ENCODE data around the gene ZNF638. TPM values are rescaled to one million over a fixed set of nuclear protein-coding genes. Genes with fewer than 3 reads are reported as not detected.
"Not testable (repeated sequence)": the region's sequence is repeated elsewhere in the genome, so short reads cannot be mapped to it uniquely, and the experiment has no call there.

The ZNF638 gene
- polyA plus RNA-seq (ENCODE audit: low read depth in 6 of 6), result 10 to 100 TPM; 34.9 to 80.2 (median 50.9) TPM

GRCh38 chr2:71331581-71332434 is at the start of gene ZNF638:
ZNF638 (plus strand) TSS chr2:71331782; CDS start chr2:71348955, 17,173 bp downstream.
- peaks cover 5 to 16% of the 10 kb centered on the region in 2 donors for H3K36me3 Mint-ChIP-seq
- peak within 1 kb of the TSS; percentile 89 to 100 (median 100) for H3K4me3 Mint-ChIP-seq
- no peaks in the 10 kb centered on the region for H3K27me3 Mint-ChIP-seq
- peak; percentile 93 for ATAC-seq (ENCODE audit: low read depth in 2 of 2)
- DNase-seq, result peak; percentile 91
- H3K9me3 Mint-ChIP-seq, result no peaks in the 10 kb centered on the region
- peak within 1 kb of the TSS; percentile 98 to 100 (median 100) for H3K27ac Mint-ChIP-seq
- peaks cover 18 to 46% (median 36%) of the 10 kb centered on the region in 3 donors for H3K4me1 Mint-ChIP-seq

DNA sequence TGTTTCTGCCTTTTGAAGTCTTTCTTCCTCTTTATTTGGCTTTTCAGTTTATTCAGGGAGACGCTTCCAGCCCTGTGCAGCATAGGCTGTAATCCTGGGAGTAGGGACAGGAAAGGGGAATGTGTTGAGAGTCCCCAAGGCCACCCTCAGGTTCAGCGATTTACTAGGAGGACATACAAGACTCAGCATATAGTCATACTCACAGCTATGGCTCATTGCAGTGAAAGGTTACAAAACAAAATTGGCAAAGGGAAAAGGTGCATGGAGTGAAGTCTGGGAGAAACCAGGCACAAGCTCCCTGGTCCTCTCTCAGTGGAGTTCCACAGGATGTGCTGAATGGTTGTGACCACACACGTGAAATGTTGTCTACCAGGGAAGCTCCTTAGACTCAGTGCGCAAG is 49.6 kb upstream of the ZNF638 start:
- peaks cover 10 to 33% (median 28%) of the 10 kb centered on the region in 3 donors for H3K27me3 Mint-ChIP-seq
- peaks cover 9 to 14% (median 11%) of the 10 kb centered on the region in 3 donors for H3K4me1 Mint-ChIP-seq

DNA sequence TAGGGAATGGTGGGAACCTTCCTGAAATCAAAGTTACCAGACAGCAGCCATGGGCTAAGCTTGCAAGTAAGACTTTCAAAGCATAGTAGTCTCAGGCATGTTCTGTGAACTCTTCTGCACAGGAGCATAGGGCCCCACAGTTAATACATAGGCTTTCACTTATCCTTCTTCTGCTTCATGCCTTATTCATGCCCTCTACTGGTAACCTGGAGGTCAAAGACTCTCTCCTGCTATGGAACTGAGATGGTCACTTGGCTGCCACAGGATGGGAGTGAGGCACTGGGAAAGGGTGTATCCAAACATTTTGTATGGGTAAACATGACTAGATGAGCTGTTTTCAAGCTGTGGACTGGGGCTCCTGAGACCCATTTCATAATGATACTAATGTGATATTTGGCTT is 49.1 kb upstream of the ZNF638 start:
- Mint-ChIP-seq H3K27me3 (peaks cover 10 to 30% (median 27%) of the 10 kb centered on the region in 3 donors), H3K36me3 (no peaks in the 10 kb centered on the region), H3K4me3 (no peak overlapping the region), H3K4me1 (peaks cover 5 to 9% (median 6%) of the 10 kb centered on the region in 3 donors), H3K9me3 (no peaks in the 10 kb centered on the region), H3K27ac (no peak overlapping the region)
- ATAC-seq (ENCODE audit: low read depth in 2 of 2) (no peak), DNase-seq (no peak)

More for the DNA sequence above, 49.6 kb upstream of the ZNF638 start:
- Mint-ChIP-seq H3K27ac (no peak overlapping the region), H3K36me3 (no peaks in the 10 kb centered on the region), H3K9me3 (no peaks in the 10 kb centered on the region), H3K4me3 (no peak overlapping the region)
- DNase-seq (no peak), ATAC-seq (ENCODE audit: low read depth in 2 of 2) (no peak)

DNA sequence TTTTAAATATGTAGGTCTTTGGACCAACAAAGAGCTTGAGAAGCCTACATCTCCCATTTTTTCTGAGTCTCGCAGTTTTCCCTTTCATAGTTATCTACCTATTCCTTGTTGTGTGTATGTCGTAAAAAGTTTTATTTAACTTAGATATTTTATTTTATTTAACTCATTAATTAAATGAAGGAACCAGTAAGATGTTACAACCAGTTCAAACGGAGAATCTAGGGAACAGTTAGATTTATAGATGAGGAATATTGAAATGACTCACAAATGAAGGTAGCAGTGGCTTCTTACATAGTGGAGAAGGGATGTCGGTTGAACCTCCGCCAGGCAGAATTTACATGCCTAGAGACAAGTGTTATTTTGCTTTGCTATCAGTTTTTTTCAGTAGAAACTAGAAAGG is 48.5 kb upstream of the ZNF638 start:
- H3K27me3 Mint-ChIP-seq, result peaks cover 10 to 23% (median 20%) of the 10 kb centered on the region in 3 donors
- no peaks in the 10 kb centered on the region for H3K9me3 Mint-ChIP-seq
- ATAC-seq (ENCODE audit: low read depth in 2 of 2), result no peak
- no peak overlapping the region for H3K4me3 Mint-ChIP-seq
- DNase-seq, result no peak
- no peak overlapping the region for H3K27ac Mint-ChIP-seq
- no peaks in the 10 kb centered on the region for H3K36me3 Mint-ChIP-seq
- peaks cover 0 to 2% (median 0%) of the 10 kb centered on the region in 3 donors for H3K4me1 Mint-ChIP-seq

GRCh38 chr2:71285706-71286105 is 45.9 kb upstream of the ZNF638 start:
- DNase-seq (no peak), ATAC-seq (ENCODE audit: low read depth in 2 of 2) (no peak)
- Mint-ChIP-seq H3K36me3 (no peaks in the 10 kb centered on the region), H3K4me3 (no peak overlapping the region), H3K27ac (no peak overlapping the region), H3K4me1 (no peaks in the 10 kb centered on the region), H3K27me3 (peaks cover 5 to 15% (median 12%) of the 10 kb centered on the region in 3 donors), H3K9me3 (no peaks in the 10 kb centered on the region)

DNA sequence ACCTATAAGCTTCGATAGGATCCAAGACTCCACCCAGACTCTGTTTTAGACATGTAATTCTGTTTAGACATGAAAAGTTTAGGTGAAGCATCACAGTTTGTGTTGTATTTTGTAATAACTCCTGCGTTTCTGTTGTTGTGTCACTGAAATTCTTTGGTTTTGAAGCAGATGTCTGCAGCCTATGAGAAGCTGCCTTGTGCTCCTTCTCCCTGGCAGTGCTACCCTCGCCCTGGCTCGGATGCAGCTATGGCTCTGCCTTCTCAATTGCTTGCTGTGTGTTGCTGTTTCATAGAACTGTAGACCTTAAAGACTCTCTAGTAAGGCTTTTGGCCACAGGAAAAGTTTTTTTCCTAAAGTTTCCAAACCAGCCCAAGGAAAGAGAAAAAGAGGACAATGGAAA is 40.2 kb upstream of the ZNF638 start:
- no peak for DNase-seq
- no peaks in the 10 kb centered on the region for H3K4me1 Mint-ChIP-seq
- H3K36me3 Mint-ChIP-seq, result no peaks in the 10 kb centered on the region
- H3K9me3 Mint-ChIP-seq, result no peaks in the 10 kb centered on the region
- H3K27me3 Mint-ChIP-seq, result no peaks in the 10 kb centered on the region
- no peak overlapping the region for H3K4me3 Mint-ChIP-seq
- no peak for ATAC-seq (ENCODE audit: low read depth in 2 of 2)
- H3K27ac Mint-ChIP-seq, result no peak overlapping the region

DNA sequence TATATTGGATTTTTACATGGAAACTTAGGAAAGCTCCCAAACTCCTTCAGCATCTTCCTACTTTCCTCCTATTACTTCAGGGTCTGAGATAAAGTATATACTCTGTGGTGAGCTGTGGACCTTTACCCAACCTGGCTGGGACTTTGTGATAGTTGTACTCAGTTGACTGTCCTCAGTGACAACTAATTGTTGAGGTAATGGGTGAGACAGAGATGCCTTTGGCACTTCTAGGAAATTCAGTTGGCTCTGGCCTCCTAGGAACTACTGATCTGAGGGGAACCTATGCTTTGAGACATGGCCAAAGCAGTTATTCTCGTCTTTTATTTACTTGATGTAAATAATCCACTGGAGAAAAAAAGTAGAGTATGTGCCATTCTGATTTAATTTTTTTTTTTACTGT is 39.4 kb upstream of the ZNF638 start:
- ATAC-seq (ENCODE audit: low read depth in 2 of 2) (no peak), DNase-seq (no peak)
- no peaks in the 10 kb centered on the region for H3K36me3 Mint-ChIP-seq
- H3K4me3 Mint-ChIP-seq, result no peak overlapping the region
- H3K27ac Mint-ChIP-seq, result no peak overlapping the region
- H3K4me1 Mint-ChIP-seq, result no peaks in the 10 kb centered on the region
- no peaks in the 10 kb centered on the region for H3K27me3 Mint-ChIP-seq
- H3K9me3 Mint-ChIP-seq, result no peaks in the 10 kb centered on the region

DNA sequence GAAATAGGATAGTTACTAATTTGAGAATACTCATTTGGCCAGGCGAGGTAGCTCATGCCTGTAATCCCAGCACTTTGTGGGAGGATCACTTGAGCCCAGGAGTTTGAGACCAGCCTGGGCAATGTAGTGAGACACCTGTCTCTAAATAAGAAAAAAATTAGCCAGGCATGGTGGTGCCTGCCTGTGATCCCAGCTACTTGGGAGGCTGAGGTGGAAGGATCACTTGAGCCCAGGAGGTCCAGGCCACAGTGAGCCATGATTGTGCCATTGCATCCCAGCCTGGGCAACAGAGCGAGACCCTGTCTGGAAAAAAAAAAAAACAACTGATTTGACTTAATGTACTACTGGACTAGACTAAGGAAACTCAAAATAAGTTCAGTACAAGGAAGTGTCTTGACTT is 32.7 kb upstream of the ZNF638 start:
- Mint-ChIP-seq H3K4me3 (no peak overlapping the region), H3K4me1 (no peaks in the 10 kb centered on the region), H3K27ac (no peak overlapping the region), H3K36me3 (no peaks in the 10 kb centered on the region), H3K27me3 (no peaks in the 10 kb centered on the region), H3K9me3 (no peaks in the 10 kb centered on the region)
- ATAC-seq (ENCODE audit: low read depth in 2 of 2) (no peak), DNase-seq (no peak)

GRCh38 chr2:71299507-71299906 is 32.1 kb upstream of the ZNF638 start:
- Mint-ChIP-seq H3K4me1 (no peaks in the 10 kb centered on the region), H3K36me3 (no peaks in the 10 kb centered on the region), H3K4me3 (no peak overlapping the region), H3K27me3 (no peaks in the 10 kb centered on the region), H3K9me3 (no peaks in the 10 kb centered on the region), H3K27ac (peak overlapping the region in 1 of 6 donors; percentile 58)
- DNase-seq (peak; percentile 18), ATAC-seq (ENCODE audit: low read depth in 2 of 2) (no peak)

DNA sequence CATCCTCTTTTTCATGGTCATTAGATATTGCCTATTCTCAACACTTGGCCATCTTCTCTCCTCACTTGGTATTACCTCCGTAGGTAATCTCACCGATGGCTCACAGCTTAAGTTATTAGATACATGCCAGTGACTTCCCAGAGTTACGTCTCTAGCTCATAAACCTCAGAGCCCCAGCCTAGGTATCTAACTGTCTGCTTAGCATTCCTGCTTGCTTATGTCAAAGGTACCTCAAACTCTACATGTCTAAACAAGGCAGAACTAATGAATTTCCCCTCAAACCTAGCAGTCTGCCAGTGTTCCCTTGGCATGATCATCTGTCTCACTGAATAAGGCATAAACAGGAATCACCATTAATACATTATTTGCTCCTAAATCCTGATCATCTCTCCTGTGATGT is 27.7 kb upstream of the ZNF638 start:
- no peaks in the 10 kb centered on the region for H3K27me3 Mint-ChIP-seq
- H3K36me3 Mint-ChIP-seq, result no peaks in the 10 kb centered on the region
- H3K9me3 Mint-ChIP-seq, result no peaks in the 10 kb centered on the region
- no peaks in the 10 kb centered on the region for H3K4me1 Mint-ChIP-seq
- H3K27ac Mint-ChIP-seq, result peak overlapping the region in 1 of 6 donors; percentile 6
- no peak for DNase-seq
- ATAC-seq (ENCODE audit: low read depth in 2 of 2), result no peak
- H3K4me3 Mint-ChIP-seq, result no peak overlapping the region

DNA sequence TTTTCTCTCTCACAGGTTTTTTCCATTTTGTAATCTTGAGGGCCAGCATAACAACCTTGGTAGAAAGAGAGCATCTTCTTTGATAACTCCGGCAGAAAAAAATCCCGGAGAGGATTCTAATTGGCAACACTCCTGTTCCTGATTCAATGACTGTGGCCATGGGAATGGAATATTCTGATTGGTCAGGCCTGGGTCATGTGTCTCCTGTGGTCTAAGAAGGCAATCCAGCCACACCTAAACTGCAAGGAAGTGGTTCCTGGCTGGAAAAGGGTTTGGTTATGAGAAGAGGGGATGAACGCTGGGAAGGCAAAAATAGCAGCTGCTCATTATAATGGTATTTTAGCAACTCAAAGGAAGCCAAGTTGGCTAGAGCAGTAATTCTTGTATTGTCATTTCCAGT is 24.8 kb upstream of the ZNF638 start:
- no peak overlapping the region for H3K4me3 Mint-ChIP-seq
- no peaks in the 10 kb centered on the region for H3K4me1 Mint-ChIP-seq
- no peaks in the 10 kb centered on the region for H3K27me3 Mint-ChIP-seq
- H3K9me3 Mint-ChIP-seq, result no peaks in the 10 kb centered on the region
- DNase-seq (no peak), ATAC-seq (ENCODE audit: low read depth in 2 of 2) (no peak)
- H3K27ac Mint-ChIP-seq, result no peak overlapping the region
- H3K36me3 Mint-ChIP-seq, result no peaks in the 10 kb centered on the region

DNA sequence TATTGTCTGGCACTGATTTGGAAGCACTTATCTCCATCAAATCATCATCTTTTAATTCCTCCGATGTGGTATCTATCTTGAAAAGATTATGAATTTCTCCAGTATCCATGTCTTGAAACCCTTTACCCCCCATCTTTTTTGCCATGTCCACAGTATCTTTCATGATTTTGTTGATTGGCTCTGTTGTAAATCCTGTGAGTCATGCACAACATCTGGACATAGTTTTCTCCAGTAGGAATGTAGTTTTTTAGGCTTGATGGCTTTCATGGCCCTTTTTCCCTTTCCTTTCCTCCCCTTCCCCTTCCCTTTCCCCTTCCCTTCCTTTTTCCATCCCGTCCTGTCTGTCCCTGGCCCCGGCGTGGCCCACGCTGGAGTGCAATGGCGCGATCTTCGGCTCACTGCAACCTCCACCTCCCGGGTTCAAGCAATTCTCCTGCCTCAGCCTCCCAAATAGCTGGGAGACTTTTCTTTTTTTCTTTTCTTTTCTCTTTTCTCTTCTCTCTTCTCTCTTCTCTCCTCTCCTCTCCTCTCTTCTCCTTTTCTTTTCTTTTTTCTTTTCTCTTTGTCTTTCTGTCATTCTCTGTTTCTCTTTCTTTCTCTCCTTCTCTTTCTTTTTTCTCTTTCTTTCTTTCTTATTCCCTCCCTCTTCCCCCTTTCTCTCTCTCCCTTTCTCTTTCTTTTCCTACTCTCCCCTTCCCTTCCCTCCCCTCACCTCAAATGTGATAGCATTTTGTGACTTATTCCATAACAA is 18.4 kb upstream of the ZNF638 start:
- H3K27ac Mint-ChIP-seq, result peak overlapping the region in 1 of 6 donors; percentile 80
- ATAC-seq (ENCODE audit: low read depth in 2 of 2) (no peak), DNase-seq (no peak)
- peaks cover 2 to 11% of the 10 kb centered on the region in 2 donors for H3K36me3 Mint-ChIP-seq
- H3K4me3 Mint-ChIP-seq, result no peak overlapping the region
- no peaks in the 10 kb centered on the region for H3K4me1 Mint-ChIP-seq
- H3K27me3 Mint-ChIP-seq, result peaks cover 0 to 10% (median 10%) of the 10 kb centered on the region in 3 donors
- H3K9me3 Mint-ChIP-seq, result peaks cover 0 to 14% (median 13%) of the 10 kb centered on the region in 7 donors

DNA sequence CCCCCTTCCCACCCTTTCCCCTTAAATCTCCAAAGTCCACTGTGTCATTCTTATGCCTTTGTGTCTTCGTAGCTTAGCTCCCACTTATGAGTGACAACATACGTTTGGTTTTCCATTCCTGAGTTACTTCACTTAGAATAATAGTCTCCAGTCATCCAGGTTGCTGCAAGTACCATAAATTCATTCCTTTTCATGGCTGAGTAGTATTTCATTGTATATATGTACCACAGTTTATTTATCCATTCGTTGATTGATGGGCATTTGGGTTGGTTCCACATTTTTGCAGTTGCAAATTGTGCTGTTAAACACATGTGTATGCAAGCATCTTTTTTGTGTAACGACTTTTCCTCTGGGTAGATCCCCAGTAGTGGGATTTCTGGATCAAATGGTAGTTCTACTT is 14.5 kb upstream of the ZNF638 start:
- DNase-seq, result no peak
- ATAC-seq (ENCODE audit: low read depth in 2 of 2), result no peak
- Mint-ChIP-seq H3K36me3 (peaks cover 16 to 31% of the 10 kb centered on the region in 2 donors), H3K27me3 (peaks cover 0 to 10% (median 10%) of the 10 kb centered on the region in 3 donors), H3K4me1 (no peaks in the 10 kb centered on the region), H3K4me3 (no peak overlapping the region), H3K9me3 (peaks cover 11 to 52% (median 49%) of the 10 kb centered on the region in 7 donors), H3K27ac (no peak overlapping the region)

DNA sequence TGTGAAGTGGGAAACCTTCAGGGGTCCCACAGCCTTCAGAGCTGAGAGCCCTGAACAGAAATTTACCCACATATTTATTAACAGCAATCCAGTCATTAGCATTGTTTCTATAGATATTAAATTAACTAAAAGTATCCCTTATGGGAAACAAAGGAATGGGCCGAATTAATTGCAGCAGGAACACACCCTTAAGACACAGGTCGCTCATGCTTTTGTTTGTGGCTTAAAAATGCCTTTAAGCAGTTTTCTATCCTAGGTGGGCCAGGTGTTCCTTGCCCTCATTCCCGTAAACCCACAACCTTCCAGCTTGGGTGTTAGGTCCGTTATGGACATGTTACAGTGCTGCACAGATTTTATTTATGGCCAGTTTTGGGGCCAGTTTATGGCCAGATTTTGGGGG is 13.7 kb upstream of the ZNF638 start:
- not testable (repeated sequence) for DNase-seq; ATAC-seq (ENCODE audit: low read depth in 2 of 2); H3K27ac Mint-ChIP-seq; H3K4me1 Mint-ChIP-seq; H3K4me3 Mint-ChIP-seq
- Mint-ChIP-seq H3K9me3 (peaks cover 16 to 61% (median 56%) of the 10 kb centered on the region in 7 donors), H3K36me3 (peaks cover 24 to 39% of the 10 kb centered on the region in 2 donors), H3K27me3 (peaks cover 0 to 10% (median 10%) of the 10 kb centered on the region in 3 donors)

All from naive B cell (primary cell).